GM10266 (cell line): Measurements from ENCODE around the gene RAB14.

Experiments
- DNase-seq: peaks from one replicate; pipeline ENCODE4 v3.0.0; 2012; ENCODE audit errors: extremely low spot score
- CTCF ChIP-seq: IDR thresholded peaks from 2 replicates; pipeline ENCODE4 v1.5.1; 2012; ENCODE audit warnings: mild to moderate bottlenecking, low read depth; ENCODE audit not compliant: control insufficient read depth, insufficient read depth; ENCODE audit errors: missing control alignments

Gene RAB14

GRCh38 chr9:121156263-121156731 lies 45.4 kb downstream of the RAB14 start:
- TF ChIP-seq CTCF: no peak
- peak; percentile 63 for DNase-seq

GRCh38 chr9:121154782-121155181 lies 46.9 kb downstream of the RAB14 start:
- no peak for TF ChIP-seq CTCF
- no peak for DNase-seq

GRCh38 chr9:121153642-121154041 lies 48.0 kb downstream of the RAB14 start:
- TF ChIP-seq CTCF: no peak
- no peak for DNase-seq

GRCh38 chr9:121150188-121150587 lies 51.5 kb downstream of the RAB14 start:
- no peak for TF ChIP-seq CTCF
- DNase-seq: no peak

- no peak for TF ChIP-seq CTCF
- no peak for DNase-seq
Measured at GRCh38 chr9:121144482-121144881, 57.2 kb downstream of the RAB14 start.

- TF ChIP-seq CTCF: no peak
- DNase-seq: no peak
Measured at GRCh38 chr9:121143771-121144170, 57.9 kb downstream of the RAB14 start.

- TF ChIP-seq CTCF: no peak
- DNase-seq: no peak
Measured at GRCh38 chr9:121141706-121142105, 60.0 kb downstream of the RAB14 start.
